HEK293T (cell line): Measurements from ENCODE around the gene ADAMTS3.
A peak's percentile ranks its signal among the peaks of the same experiment; 100 is the strongest.

Experiments used
- CTCF ChIA-PET: fragments of 350-600 bp; formaldehyde crosslinking; extraction: SDS; loops from one replicate; lab custom pipeline; 2021; ENCODE audit warnings: antibody characterized with exemption, inconsistent platforms; lab: Yijun Ruan, JAX
- POLR2A ChIA-PET: fragments of 350-600 bp; formaldehyde crosslinking; extraction: SDS; loops from one replicate; lab custom pipeline; 2020; ENCODE audit warnings: antibody characterized with exemption, inconsistent platforms; lab: Yijun Ruan, JAX
- DNase-seq: peaks from one replicate; pipeline ENCODE4 v3.0.0; 2012; ENCODE audit warnings: mixed read lengths; ENCODE audit errors: extremely low spot score
- ARNT ChIP-seq: fragments of 450-650 bp; IDR thresholded peaks from 2 replicates; pipeline ENCODE4 v1.6.1; 2017; ENCODE audit warnings: mild to moderate bottlenecking
- BHLHE40 ChIP-seq: fragments of 450-650 bp; IDR thresholded peaks from 2 replicates; pipeline ENCODE4 v1.6.1; 2016; ENCODE audit warnings: mild to moderate bottlenecking, moderate library complexity, borderline replicate concordance
- CTBP1 ChIP-seq: fragments of 450-650 bp; IDR thresholded peaks from 2 replicates; pipeline ENCODE4 v1.6.1; 2016; ENCODE audit warnings: borderline replicate concordance
- ELF4 ChIP-seq: fragments of 450-650 bp; IDR thresholded peaks from 2 replicates; pipeline ENCODE4 v1.6.1; 2017; ENCODE audit warnings: antibody characterized with exemption
- FOXA1 ChIP-seq: fragments of 450-650 bp; IDR thresholded peaks from 2 replicates; pipeline ENCODE4 v1.6.1; 2016; ENCODE audit warnings: mild to moderate bottlenecking
- FOXK2 ChIP-seq: fragments of 450-650 bp; IDR thresholded peaks from 2 replicates; pipeline ENCODE4 v1.6.1; 2016; ENCODE audit warnings: mild to moderate bottlenecking
- FOXM1 ChIP-seq: fragments of 450-650 bp; IDR thresholded peaks from 2 replicates; pipeline ENCODE4 v1.6.1; 2017; ENCODE audit warnings: mild to moderate bottlenecking, borderline replicate concordance
- HDGF ChIP-seq: fragments of 450-650 bp; IDR thresholded peaks from 2 replicates; pipeline ENCODE4 v1.6.1; 2017; ENCODE audit warnings: antibody characterized with exemption, borderline replicate concordance
- L3MBTL2 ChIP-seq: fragments of 450-650 bp; conservative IDR thresholded peaks from 2 replicates; pipeline ENCODE4 v1.6.1; 2016; ENCODE audit warnings: mild to moderate bottlenecking
- LEF1 ChIP-seq: fragments of 450-650 bp; IDR thresholded peaks from 2 replicates; pipeline ENCODE4 v1.6.1; 2017; ENCODE audit warnings: mild to moderate bottlenecking, borderline replicate concordance
- NFRKB ChIP-seq: fragments of 450-650 bp; IDR thresholded peaks from 2 replicates; pipeline ENCODE4 v1.6.1; 2016; ENCODE audit warnings: mild to moderate bottlenecking, moderate library complexity
- PKNOX1 ChIP-seq: fragments of 450-650 bp; IDR thresholded peaks from 2 replicates; pipeline ENCODE4 v1.6.1; 2016
- SP1 ChIP-seq: fragments of 450-650 bp; IDR thresholded peaks from 2 replicates; pipeline ENCODE4 v1.6.1; 2017
- SUZ12 ChIP-seq: fragments of 450-650 bp; IDR thresholded peaks from 2 replicates; pipeline ENCODE4 v1.6.1; 2016; ENCODE audit warnings: mild to moderate bottlenecking
- TARDBP ChIP-seq: fragments of 450-650 bp; IDR thresholded peaks from 2 replicates; pipeline ENCODE4 v1.6.1; 2016
- ZNF384 ChIP-seq: fragments of 450-650 bp; IDR thresholded peaks from 2 replicates; pipeline ENCODE4 v1.6.1; 2016

ADAMTS3 gene

GRCh38 chr4:72568959-72569718 lies at the start of gene ADAMTS3:
Gene ADAMTS3, minus strand, starts transcription at chr4:72569221. Its CDS starts 459 bp downstream, at chr4:72568762.
- ChIA-PET CTCF (no interaction called here), POLR2A (interaction anchor here (1.0 to 2.1 kb wide), 2 partner anchors 10 to 242 kb away, joined by 3 to 6 read pairs; no protein-coding TSS in a partner anchor)
- TF ChIP-seq HDGF (0 out of 2 replicates have a peak, but pooled peaks have one; percentile 30), ARNT (no peak), ZNF384 (no peak), L3MBTL2 (peak; percentile 86), ELF4 (0 out of 2 replicates have a peak, but pooled peaks have one; percentile 12), NFRKB (no peak)
- peak; percentile 80 for DNase-seq

DNA sequence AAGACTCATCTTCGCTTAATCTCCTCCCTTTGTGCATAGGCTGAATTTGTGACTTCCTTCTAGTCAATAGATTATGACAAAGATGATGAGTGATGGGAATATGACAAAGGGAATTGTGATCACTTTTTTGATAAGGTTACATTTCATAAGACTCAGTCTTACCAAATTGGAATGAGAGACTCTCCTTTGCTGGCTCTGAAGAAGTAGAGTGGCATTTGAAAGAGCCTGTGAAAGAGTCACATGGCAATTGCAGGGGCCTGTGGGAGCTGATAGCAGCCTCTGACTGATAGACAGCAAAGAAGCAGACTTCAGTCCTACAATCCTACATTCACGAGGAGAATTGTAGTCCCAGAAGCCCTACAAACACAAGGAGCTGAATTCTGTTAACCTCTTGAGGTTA lies 44.9 kb upstream of the ADAMTS3 start:
- ChIA-PET POLR2A (no interaction called here), CTCF (no interaction called here)
- TF ChIP-seq ZNF384 (no peak), PKNOX1 (no peak), HDGF (no peak), SP1 (no peak), FOXM1 (no peak), ARNT (no peak), SUZ12 (no peak), BHLHE40 (no peak), FOXK2 (no peak), L3MBTL2 (no peak), LEF1 (no peak), FOXA1 (no peak), NFRKB (no peak), TARDBP (no peak)
- no peak for DNase-seq

GRCh38 chr4:72606751-72607150 lies 37.7 kb upstream of the ADAMTS3 start:
- POLR2A ChIA-PET, result no interaction called here
- DNase-seq, result no peak
- TF ChIP-seq HDGF (no peak), FOXM1 (no peak), FOXK2 (no peak), BHLHE40 (no peak), SP1 (no peak), PKNOX1 (no peak), SUZ12 (no peak), ELF4 (no peak), NFRKB (no peak), LEF1 (no peak), ARNT (no peak), TARDBP (no peak), CTBP1 (no peak), ZNF384 (no peak), FOXA1 (no peak), L3MBTL2 (no peak)
- CTCF ChIA-PET, result no interaction called here

DNA sequence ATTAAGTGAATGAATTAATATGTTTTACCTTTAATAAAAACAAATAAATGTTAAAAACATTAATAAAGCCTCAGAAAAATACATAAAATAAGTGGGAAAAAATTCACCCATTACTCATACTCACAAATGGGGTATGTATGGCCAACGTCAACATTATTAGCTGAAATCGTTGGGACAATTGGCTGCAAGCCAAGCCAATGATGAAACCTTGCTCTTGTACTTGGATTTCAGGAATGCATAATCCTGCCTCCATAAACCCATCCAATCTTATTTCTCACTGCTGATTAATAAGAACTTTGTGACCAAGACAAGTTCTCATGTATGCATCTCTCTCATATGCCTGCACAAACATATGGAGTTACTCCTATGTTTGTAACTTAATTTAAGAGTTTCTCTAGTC lies 35.3 kb upstream of the ADAMTS3 start:
- CTCF ChIA-PET, result no interaction called here
- no peak for DNase-seq
- POLR2A ChIA-PET, result no interaction called here
- TF ChIP-seq SUZ12, result no peak
- no peak for TF ChIP-seq SP1
- no peak for TF ChIP-seq BHLHE40
- no peak for TF ChIP-seq TARDBP
- no peak for TF ChIP-seq HDGF
- TF ChIP-seq ELF4, result no peak
- no peak for TF ChIP-seq FOXM1
- TF ChIP-seq NFRKB, result no peak
- no peak for TF ChIP-seq CTBP1
- TF ChIP-seq FOXK2, result no peak
- no peak for TF ChIP-seq L3MBTL2
- TF ChIP-seq ARNT, result no peak

DNA sequence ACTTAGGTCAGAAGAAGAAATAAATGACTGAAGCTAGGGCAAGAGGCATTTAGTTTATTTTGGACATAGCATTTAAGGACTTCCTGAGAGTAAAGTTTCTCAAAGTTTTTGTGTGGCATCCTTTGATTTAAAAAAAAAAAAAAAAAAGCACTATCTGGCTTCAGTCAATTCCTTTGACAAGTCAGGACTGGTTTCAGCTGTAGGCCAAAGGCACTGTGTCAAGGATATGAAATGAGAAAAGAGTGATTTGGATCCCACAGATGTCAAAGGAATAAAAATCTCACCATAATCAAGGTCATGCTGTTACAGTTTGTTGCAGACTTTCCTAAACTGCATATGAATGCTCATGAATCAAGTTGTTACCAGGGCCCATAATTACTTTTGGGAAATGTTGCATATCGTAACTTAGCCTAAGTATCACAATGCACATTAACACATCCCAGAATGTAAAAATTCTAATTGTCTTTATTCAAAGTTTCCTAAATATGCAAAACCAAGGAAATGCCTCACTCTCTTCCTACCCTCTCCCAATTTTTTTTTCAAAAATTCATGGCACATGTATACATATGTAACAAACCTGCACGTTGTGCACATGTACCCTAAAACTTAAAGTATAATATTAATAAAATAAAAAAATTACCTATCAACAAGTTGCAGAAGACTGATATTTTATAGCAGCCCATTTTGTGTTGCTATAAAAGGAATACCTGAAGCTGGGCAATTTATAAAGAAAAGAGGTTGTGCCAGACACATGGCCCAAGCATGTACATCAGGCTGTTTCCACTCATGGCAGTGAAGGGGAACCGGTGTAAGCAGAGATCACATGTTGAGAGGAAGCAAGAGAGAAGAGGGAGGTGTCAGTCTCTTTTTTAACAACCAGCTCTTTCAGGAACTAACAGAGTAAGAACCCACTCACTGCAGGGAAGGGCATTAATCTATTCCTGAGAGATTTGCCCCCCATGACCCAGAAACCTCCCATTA lies 33.7 kb upstream of the ADAMTS3 start:
- no peak for DNase-seq
- POLR2A ChIA-PET, result no interaction called here
- no peak for TF ChIP-seq SUZ12
- no peak for TF ChIP-seq FOXM1
- TF ChIP-seq NFRKB, result no peak
- no peak for TF ChIP-seq ZNF384
- no peak for TF ChIP-seq FOXK2
- CTCF ChIA-PET, result no interaction called here
